Activated CD4-positive, CD25-positive, alpha-beta regulatory T cell treated with anti-CD3 and anti-CD28 coated beads, Interleukin-2, amount 50 U/mL, for 16 hours (primary cell): Measurements from ENCODE around the gene PARD3B.

Source experiments
- DNase-seq: peaks from one replicate; pipeline ENCODE4 v3.0.0-alpha.2; 2020; ENCODE audit warnings: low read depth, low spot score

PARD3B gene

DNA sequence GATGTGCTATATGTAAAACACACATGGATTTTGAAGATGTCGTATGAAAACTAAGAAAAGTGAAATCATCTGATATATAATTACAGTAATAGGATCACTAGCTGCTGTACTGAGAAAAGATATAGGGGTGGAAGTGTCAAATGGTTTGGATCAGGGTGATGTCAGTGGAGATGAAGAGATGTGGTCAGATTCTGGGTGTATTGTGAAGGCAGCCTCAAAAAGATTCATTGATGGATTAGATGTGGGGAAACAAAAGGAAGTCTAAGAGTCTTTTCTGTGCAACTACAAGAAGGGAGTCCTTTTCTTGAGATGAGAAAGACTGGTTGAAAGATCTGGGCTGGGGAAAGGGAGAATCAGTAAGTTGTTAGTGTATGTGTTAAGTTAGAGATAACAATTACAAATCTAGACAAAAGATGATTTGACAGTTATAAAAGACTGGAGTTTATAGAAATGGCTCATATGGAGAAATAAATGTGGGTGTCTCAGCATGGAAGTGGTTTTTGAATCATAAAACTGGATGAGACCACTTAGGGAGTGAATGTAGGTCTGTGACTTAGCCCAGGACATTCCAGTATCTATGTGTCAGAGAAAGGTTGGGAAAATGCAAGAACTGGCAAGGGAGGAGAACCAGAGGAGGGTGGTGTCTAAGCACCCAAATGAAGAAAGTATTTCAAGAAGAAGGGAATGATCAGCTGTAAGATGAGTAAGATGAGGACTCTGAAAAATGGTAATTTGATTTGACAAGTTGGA lies 347.4 kb downstream of the PARD3B start:
- no peak for DNase-seq

DNA sequence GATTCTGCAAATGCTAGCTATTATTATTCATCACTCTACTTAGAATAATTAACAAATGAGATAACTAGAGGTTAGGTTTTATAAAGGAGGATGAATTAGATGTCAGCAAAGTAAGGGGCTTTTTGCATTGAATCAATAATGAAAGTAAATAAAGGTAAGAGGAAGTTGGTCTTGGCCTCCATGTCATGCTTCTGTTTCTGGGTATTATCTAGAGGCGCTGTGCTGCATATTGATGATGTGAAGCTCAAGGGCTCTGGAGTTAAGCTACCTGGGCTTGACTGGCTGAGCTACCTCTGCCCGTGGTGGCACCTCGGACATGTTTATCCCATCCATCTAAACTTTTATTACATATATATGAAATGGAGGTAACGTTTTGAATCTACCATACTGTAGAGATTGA lies 350.9 kb downstream of the PARD3B start:
- DNase-seq, result no peak

DNA sequence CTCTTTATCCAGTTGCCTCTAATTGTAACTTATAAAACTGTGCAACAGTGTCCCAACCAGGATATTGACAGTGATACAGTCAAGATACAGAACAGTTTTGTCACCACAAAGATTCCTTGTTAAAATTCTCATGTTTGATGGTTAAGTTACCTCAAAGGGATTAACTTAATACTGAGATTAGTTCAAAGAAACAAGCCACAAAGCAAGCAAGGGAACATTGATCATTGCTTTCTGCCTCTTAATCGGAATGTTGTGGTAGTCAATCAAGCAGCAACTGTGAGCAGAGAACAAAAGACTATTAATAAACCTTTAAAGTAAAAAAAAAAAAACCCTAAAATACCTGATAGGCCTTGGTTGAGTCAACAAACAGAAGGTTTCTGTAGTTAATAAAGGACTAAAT lies 352.3 kb downstream of the PARD3B start:
- no peak for DNase-seq

DNA sequence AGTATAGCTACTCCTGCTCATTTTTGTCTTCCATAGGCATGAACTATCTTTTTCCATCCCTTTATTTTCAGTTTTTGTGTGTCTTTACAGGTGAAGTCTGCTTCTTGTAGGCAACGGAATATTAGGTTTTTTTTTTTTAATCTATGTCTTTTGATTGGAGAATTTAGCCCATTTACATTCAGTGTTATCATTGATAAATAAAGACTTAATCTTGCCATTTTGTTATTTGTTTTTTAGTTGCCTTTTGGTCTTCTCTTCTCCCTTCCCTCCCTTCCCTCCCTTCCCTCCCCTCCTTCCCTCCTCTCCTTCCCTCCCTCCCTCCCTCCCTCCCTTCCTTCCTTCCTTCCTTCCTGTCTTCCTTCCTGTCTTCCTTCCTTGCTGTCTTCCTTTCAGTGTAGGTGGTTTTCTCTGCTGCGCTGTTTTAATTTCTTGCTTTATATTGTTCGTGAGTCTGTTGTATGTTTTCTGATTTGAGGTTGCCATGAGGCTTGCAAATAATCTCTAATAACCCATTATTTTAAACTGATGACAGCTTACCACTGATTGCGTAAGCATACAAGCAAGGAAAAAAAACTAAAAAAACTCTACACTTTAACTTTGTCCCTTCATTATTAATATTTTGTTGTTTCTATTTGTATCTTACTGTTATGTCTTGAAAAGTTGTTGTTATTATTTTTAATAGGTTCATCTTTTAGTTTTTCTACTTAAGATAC lies 353.8 kb downstream of the PARD3B start:
- DNase-seq, result no peak

DNA sequence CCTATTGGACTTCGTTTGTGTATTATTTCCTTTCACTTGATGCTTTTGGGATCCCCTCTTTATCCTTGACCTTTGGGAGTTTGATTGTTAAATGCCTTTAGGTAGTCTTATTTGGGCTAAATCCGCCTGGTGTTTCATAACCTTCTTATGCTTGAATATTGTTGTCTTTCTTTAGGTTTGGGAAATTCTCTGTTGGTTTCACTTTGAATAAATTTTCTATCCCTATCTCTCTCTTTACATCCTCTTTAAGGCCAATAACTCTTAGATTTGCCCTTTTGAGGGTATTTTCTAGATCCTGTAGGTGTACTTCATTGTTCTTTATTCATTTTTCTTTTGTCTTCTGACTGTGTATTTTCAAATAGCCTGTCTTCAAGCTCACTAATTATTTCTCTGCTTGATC lies 354.7 kb downstream of the PARD3B start:
- DNase-seq, result no peak

DNA sequence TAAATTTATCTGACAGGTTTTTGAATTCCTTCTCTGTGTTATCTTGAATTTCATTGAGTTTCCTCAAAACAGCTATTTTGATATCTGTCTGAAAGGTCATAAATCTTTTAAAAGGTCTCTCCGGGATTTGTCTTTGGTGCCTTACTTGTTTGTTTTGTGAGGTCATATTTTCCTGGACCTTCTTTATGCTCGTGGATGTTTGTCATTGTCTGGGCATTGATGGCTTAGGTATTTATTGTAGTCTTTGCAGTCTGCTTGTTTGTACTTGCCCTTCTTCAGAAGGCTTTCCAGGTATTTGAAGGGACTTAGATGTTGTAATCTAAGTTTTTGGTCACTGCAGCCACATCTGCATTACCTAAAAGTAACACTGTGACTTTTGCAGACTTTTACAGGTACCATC lies 355.2 kb downstream of the PARD3B start:
- DNase-seq, result no peak

DNA sequence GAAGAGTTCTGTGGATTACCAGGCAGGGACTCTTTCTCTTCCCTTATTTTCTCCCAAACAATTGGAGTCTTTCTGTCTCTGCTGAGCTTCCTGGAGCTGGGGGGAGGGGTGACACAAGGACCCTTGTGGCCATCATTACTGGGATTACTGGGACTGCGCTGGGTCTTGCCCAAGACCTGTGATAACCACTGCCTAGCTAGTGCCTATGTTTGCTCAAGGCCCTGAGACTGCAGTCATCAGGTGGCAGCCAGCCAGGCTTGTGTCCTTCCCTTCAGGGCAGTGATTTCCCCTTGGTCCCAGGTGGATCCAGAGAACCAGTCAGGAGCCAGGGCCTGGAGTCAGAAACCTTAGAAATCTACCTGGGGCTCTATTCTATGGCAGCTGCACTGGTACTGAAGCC lies 355.6 kb downstream of the PARD3B start:
- DNase-seq, result no peak

DNA sequence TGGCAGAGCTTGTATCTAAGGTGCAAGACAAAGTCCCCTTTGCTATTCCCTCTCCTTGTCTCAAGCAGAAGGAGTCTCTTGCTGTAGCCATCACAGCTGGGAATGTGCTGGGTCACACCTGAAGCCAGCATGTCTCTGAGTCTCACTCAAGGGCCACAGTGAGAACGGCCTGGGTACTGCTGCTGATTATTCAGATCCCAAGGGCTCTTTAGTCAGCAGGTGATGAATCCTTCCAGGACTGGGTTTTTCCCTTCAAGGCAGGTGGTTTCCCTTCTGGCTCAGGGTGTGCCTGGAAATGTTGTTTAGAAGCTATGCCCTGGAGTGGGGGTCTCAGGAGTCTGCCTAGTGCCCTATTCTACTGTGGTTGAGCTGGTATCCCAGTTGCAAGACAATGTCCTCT lies 356.3 kb downstream of the PARD3B start:
- DNase-seq, result no peak

DNA sequence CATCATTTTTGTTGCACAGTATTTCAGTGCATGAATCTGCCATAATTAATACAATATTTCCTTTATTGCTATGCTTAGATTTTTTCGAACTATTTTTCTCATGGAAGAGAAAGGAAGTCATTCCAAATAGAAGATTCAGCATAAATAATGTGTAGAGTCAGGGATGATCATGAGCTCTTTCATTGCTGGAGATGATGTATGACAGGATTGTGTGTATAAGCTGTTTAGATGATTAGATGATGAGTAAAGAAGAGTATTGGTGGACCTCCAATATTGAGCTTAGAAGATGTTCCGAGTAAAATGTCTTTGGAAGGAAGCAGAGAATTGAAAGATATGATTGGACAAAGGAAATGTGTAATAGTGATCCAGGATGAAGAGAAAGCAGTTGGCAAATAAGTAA lies 364.5 kb downstream of the PARD3B start:
- DNase-seq, result no peak

DNA sequence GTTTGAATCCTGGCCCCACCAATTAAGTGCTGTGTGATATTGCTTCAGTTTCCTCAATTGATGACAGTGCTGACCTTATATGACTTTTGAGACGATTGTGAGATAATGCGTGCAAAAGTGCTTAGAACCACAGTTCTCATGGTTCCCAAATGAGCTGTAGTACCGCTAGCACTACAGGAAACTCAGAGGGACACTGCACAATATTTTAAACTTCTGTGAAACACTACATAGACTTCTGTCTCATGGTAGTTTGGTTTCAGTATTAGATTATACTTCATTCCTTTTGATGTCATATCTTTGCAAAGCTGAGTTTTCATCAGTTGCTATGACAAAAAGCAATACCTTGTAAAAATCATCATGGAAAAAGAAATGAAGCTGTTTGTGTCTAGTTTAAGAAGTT lies 368.0 kb downstream of the PARD3B start:
- no peak for DNase-seq

DNA sequence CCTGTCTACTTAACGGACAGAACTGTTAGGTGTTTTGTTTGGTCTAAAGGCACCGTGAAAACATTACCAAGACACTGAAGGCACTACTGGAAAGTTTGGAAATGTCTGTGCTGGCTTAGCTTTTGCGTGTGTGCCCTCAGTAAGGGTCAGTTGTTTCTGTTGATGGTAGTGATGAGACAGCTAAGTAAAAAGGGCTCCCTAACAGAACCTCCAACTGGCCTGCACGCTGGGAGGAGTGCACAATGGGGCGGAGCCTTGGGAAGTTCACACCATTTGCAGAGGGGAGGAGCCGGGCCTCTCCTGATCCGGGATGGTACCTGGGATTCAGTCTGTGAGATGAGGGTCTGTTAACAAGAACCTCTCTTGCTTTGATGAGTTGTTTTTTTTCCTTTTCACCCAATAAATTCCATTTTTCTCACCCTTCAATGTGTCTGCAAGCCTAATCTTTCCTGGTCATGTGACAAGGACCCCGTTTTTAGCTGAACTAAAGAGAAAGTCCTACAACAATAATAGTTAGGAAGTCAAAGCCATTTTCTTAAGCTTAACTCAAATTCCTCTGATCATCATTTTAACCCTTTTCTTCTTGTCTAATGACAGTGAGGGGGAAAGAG lies 368.7 kb downstream of the PARD3B start:
- no peak for DNase-seq

DNA sequence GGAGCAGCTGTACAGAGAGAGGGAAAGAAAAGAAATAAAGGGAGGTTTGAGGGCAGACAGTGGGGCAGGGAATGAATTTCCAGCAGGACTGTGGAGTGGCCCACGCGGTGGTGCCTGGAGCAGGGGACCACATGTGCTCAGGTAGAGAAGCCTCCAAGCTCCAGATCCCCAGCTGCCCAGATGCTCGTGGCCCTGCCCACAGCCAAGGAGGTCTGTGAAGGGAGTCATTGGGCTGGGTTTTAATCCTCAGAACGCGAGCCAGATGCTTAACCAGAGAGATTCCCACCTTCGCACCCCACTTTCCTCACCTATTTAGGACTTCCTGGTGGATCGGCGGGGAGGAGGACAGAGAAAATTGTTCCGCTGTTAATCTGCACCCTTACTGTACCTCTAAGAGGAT lies 369.4 kb downstream of the PARD3B start:
- no peak for DNase-seq

DNA sequence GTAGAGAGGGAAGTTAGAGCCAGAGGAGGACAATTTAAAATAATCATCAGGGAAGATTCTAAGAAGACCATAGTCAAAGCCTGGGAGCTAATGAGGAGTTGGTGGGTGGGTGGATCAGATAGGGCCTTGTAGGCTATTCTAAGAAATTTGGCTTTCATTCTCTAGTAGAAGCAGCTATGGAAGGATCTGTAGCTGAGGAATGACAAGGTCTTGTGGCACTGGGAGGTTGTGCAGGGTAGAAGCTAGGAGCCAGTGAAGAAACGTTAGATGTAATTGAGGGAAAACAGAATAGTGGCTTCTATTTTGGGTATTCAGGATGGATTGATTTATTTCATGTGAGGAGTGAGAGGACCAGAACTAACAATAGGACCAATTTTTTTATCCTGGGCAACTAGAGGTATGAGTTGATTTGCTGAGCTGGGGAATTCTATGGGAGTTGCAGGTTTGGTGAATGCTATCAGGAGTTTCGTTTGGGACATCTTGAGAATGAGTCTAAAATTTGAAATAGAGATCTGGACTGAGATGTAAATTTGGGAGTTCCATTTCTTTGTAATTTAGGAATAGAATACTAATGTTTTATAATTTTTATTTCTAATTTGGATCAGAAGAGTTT lies 371.9 kb downstream of the PARD3B start:
- DNase-seq, result no peak

DNA sequence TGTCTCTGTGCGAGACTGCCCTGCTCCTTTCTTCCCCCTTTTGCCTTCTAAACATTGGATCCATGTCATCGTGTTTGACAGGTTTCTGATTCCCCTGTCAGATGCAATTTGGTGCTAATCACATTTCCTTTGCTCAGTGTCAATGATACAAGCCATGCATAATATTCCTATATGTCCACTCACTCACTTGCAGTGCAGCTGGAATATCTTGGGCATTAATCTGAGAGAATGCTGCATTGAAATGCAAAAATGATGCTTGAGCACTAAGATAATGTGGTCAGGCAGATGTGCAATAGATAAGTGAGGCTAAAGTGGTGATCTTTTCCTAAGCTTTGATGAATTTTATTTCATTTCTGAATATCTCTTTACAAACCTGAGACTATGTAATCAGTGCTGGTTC lies 375.5 kb downstream of the PARD3B start:
- DNase-seq, result no peak

DNA sequence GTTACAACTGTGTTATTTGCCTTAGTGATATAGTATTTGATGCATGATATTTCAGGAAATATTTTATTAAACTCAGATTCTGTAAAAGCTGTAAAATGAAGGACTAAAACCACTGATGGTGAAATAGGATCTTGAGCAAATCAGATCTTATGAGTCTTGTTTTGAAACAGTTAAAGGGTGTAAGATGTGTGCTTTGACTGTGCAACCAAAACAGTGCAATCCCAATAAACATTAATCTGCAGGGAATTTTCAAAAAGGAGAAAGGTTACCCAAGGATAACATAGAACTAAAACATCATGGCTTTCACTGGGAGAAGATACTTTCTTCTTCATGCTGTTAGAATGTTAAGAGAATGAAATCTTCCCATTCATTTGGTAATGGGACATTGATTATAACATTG lies 378.7 kb downstream of the PARD3B start:
- no peak for DNase-seq

DNA sequence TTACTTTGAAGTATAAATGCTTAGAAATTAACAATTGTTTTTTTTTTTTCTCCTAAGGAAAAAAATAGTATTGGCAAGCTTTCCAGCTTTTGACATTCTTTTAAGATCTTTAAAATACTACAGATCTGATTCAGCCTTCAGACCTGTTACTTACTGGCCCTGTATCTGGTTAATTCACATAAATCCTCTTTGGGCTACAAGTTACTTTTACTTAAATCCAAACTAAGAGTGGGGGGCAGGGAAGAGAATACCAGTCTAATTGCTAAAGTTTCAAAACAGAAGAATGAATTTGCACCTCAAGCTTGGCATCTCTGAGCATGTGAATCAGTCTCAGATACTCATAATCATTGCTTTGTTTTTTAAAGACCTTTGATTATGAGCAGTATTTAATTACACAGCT lies 386.3 kb downstream of the PARD3B start:
- no peak for DNase-seq

DNA sequence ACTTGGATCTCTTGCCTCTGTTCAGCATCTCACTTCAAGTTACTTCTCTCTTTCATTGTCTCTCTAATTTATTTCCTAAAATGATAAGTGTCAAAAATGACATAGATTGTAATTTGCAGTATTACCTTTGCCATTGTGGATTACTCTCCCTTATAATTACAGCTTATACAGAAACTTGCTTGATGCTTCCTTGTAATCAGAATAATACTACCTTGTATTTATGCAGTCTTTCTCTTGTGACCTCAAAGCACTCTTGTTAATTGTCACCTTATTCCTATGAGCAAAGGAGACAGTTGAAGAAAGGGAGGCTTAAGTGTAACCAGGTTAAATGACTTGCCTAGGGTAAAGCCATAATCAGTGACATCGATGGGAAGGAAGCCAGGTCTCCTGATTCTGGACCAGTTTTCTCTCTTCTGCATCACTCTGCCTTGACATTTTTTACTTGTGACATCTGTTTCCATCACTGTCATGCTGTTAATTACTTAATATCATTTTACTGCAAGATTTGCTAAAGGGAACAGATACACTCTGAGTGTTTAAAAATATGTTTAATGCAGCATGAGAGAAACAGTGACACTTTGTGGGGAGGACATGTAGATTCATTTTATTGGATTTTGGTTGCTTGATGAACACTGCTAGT lies 388.6 kb downstream of the PARD3B start:
- no peak for DNase-seq

DNA sequence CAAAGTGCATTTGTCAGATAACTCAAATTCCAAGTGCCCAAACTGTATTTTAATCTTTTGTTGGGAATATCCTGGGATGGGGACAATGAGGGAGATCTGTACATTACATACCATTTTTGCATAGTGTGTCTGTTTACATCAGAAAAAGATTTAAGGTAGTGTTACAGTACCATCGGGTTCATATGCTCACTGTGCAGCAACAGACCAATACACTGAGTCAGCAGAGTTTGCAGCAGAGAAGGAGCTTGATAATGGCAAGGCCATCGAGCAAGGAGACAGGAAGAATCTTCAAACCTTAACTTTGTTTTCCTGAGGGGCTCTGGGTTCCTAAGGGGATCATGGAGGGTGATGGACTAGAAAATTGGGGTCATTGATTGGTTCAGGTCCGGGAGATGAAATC lies 399.7 kb downstream of the PARD3B start:
- no peak for DNase-seq

DNA sequence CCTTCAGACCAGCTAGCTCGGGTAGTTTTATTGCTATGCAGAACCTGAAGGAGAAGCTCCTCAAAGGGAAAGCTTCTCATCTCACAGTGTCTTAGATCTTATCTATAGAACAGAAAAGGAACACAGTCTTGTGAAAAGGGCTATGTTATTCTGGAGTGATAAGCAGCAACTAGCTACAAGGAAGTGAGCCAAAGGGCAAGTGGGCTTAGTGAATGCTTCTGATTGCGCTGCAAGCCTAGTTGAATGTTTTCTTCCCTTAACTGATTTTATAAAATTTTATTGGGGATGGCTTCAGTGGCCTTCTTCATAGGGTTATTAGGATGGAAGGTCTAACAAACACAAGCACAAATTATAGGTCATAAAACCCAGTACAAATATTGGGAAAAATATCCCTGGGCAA lies 400.1 kb downstream of the PARD3B start:
- no peak for DNase-seq

DNA sequence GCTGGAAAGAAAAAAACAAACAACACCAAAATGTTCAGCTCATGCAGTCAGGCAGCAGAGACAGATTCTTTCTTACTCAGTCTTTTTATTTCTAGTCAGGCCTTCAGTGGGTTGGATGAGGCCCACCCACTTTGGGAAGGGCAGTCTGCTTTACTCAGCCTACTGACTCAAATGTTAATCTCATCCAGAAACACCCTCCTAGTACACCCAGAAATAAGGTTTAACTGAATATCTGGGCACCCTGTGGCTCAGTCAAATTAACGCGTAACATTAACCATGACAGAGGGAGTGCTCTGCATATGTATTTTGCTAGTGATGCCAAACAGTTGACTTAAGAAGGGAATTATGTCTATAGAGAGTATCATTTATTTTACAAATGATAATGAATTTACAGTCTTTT lies 401.6 kb downstream of the PARD3B start:
- DNase-seq, result no peak

DNA sequence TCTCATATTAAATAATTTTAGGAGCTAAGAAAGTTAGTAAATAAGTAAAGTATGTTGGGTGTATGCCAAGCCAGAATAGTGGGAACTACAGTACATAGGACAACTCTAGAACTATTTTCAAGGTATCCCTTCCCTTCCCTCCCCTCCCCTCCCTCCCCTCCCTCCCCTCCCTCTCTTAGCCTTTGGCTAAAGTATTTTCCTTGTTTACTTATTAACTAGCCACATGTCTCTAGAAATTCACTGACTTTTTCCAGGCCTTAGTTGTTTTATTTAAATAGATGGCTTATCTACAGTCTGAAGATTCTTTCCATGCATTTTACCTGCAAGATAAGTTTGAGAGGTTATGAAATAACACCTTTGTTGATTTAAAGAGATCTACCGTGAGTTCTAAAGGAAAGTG lies 402.1 kb downstream of the PARD3B start:
- DNase-seq, result no peak
